Brain microvascular endothelial cell (primary cell): ENCODE measurements around the gene GYS2.

Experiments used
- DNase-seq: peaks from one replicate; pipeline ENCODE4 v3.0.0-alpha.2; 2020
- H3K27ac ChIP-seq: fragments of 250-450 bp; sonication (Bioruptor Pico); 2 replicates; pipeline ENCODE4 v1.5.1; 2020; ENCODE audit warnings: mild to moderate bottlenecking, moderate library complexity
- H3K27me3 ChIP-seq: fragments of 250-450 bp; sonication (Bioruptor Pico); replicated peaks from 2 replicates; pipeline ENCODE4 v1.5.1; 2020; ENCODE audit warnings: mild to moderate bottlenecking
- H3K36me3 ChIP-seq: fragments of 250-450 bp; sonication (Bioruptor Pico); replicated peaks from 2 replicates; pipeline ENCODE4 v1.5.1; 2020; ENCODE audit warnings: mild to moderate bottlenecking
- H3K4me3 ChIP-seq: 2 replicates; pipeline ENCODE4 v1.5.1; 2011; ENCODE audit warnings: low read depth, mild to moderate bottlenecking, control low read depth, low read length, moderate library complexity
- CTCF ChIP-seq: IDR thresholded peaks from 2 replicates; pipeline ENCODE4 v1.5.1; 2011; ENCODE audit warnings: low read depth, mild to moderate bottlenecking, moderate library complexity, low read length, control low read depth, inconsistent platforms; ENCODE audit errors: missing control alignments
- in situ Hi-C: cut with HindIII; loops from 2 replicates; pipeline ENCODE4 v1.10.0; 2017; ENCODE audit warnings: low sequenced_read_pairs, low pct_ligation_motif_present

GYS2 gene

DNA sequence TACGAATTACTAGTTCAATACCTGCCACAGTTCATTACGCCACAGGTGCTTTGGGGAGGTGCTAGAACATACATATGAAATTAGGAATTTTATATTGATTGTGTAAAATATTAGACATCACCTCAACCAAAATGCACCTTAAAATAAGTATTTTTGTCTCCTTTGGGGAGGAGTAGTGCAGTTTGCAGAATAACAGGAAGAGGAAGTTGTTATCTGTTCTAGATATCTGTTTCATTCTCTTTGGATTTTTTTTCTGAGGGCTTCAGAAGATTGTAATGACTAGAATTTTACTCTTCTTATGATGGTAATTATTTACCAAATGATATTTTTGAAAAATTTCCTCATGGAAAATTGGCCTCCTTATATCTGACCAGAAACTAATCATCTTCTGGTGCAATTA lies 9.9 kb upstream of the GYS2 start:
- TF ChIP-seq CTCF: no peak
- Histone ChIP-seq H3K36me3 (no peaks in the 10 kb centered on the region), H3K4me3 (no peak overlapping the region), H3K27ac (no peak overlapping the region), H3K27me3 (no peaks in the 10 kb centered on the region)
- no peak for DNase-seq
- in situ Hi-C loops: no loop called here

GRCh38 chr12:21613931-21614330 lies 9.3 kb upstream of the GYS2 start:
- in situ Hi-C loops: no loop called here
- DNase-seq: no peak
- Histone ChIP-seq H3K27ac (no peak overlapping the region), H3K27me3 (no peaks in the 10 kb centered on the region), H3K36me3 (no peaks in the 10 kb centered on the region), H3K4me3 (no peak overlapping the region)
- TF ChIP-seq CTCF: no peak

DNA sequence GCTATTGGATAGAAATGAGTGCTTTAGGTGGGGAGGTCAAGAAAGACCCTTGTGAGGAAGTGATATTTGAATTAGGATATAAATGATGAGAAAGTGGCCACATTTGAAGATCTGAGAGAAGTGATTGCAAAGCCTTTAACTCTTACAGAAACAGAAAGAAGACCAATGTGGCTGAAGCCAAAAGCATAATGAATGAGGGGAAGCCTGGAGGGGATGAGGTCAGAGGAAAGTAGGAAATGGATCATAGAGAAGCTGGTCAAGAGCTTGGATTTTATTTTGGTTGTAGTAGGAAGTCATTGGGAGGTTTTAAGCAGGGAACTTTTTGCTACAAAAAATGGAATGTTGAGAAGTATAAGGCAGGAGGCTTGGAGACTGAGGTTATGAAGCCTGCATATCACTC lies 3.5 kb upstream of the GYS2 start:
- no peak for DNase-seq
- Histone ChIP-seq H3K36me3 (no peaks in the 10 kb centered on the region), H3K27ac (no peak overlapping the region), H3K4me3 (no peak overlapping the region), H3K27me3 (no peaks in the 10 kb centered on the region)
- no peak for TF ChIP-seq CTCF
- in situ Hi-C loops: no loop called here

GRCh38 chr12:21607701-21608100 lies 3.1 kb upstream of the GYS2 start:
- Histone ChIP-seq H3K27ac (no peak overlapping the region), H3K27me3 (no peaks in the 10 kb centered on the region), H3K4me3 (no peak overlapping the region), H3K36me3 (no peaks in the 10 kb centered on the region)
- no peak for TF ChIP-seq CTCF
- in situ Hi-C loops: no loop called here
- DNase-seq: no peak

- H3K27me3 ChIP-seq: no peaks in the 10 kb centered on the region
- in situ Hi-C loops: no loop called here
- no peak overlapping the region for H3K27ac ChIP-seq
- no peak overlapping the region for H3K4me3 ChIP-seq
- DNase-seq: no peak
- no peak for TF ChIP-seq CTCF
- no peaks in the 10 kb centered on the region for H3K36me3 ChIP-seq
Measured at GRCh38 chr12:21606175-21606574, 1.5 kb upstream of the GYS2 start.

- in situ Hi-C loops: no loop called here
Measured at GRCh38 chr12:21602774-21603173, 1.9 kb downstream of the GYS2 start.

More at GRCh38 chr12:21602774-21603173, 1.9 kb downstream of the GYS2 start:
- Histone ChIP-seq H3K27me3 (no peaks in the 10 kb centered on the region), H3K4me3 (no peak overlapping the region), H3K27ac (no peak overlapping the region), H3K36me3 (no peaks in the 10 kb centered on the region)
- TF ChIP-seq CTCF: no peak
- DNase-seq: no peak
